GM10266 (cell line): ENCODE data around the gene DHX40.
"Not testable (repeated sequence)": the region's sequence is repeated elsewhere in the genome, so short reads cannot be mapped to it uniquely, and the experiment has no call there.

Experiments
- DNase-seq: peaks from one replicate; pipeline ENCODE4 v3.0.0; 2012; ENCODE audit errors: extremely low spot score
- CTCF ChIP-seq: IDR thresholded peaks from 2 replicates; pipeline ENCODE4 v1.5.1; 2012; ENCODE audit warnings: mild to moderate bottlenecking, low read depth; ENCODE audit not compliant: control insufficient read depth, insufficient read depth; ENCODE audit errors: missing control alignments

Gene DHX40

GRCh38 chr17:59565171-59565958 lies at the start of gene DHX40:
Gene DHX40, plus strand, starts transcription at chr17:59565610. Its CDS starts 62 bp downstream, at chr17:59565672.
- no peak for TF ChIP-seq CTCF
- peak; percentile 93 for DNase-seq

- no peak for DNase-seq
- no peak for TF ChIP-seq CTCF
These were observed 49.0 kb upstream of the DHX40 start for GRCh38 chr17:59516451-59516850.

- DNase-seq: no peak
- TF ChIP-seq CTCF: no peak
These were observed 46.3 kb upstream of the DHX40 start for GRCh38 chr17:59519132-59519531.

GRCh38 chr17:59520251-59520650 lies 45.2 kb upstream of the DHX40 start:
- peak; percentile 3 for TF ChIP-seq CTCF
- DNase-seq: no peak

- peak; percentile 81 for DNase-seq
- peak; percentile 81 for TF ChIP-seq CTCF
These were observed 43.8 kb upstream of the DHX40 start for GRCh38 chr17:59521465-59522126.

GRCh38 chr17:59524930-59525329 lies 40.5 kb upstream of the DHX40 start:
- not testable (repeated sequence) for DNase-seq

- no peak for TF ChIP-seq CTCF
- no peak for DNase-seq
These were observed 39.7 kb upstream of the DHX40 start for GRCh38 chr17:59525668-59526067.
